ENCODE data around the gene PCDHGB7.

DNA sequence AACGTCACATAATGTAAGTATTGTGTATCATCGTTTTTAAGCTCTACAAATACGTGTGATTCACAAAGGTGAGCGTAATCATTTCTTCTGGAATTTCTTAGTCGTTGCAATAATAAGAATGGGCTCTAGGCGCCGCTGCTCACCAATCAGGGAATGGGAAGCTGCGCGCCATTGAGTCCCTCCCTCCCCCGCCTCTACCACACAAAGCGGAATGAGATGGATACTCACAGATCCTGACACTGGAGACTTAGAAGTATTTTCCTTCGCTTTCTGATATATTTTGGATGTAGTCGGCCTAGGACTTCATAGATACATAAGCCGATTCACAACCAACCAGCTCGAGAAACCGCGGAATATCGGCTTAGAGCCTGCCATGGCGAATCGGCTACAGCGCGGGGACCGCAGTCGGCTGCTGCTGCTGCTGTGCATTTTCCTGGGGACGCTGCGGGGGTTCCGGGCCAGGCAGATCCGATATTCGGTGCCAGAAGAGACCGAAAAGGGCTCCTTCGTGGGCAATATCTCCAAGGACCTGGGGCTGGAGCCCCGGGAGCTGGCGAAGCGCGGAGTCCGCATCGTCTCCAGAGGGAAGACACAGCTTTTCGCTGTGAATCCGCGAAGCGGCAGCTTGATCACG lies 3.5 kb downstream of the PCDHGB7 start, which contains the start of gene PCDHGA11:
- no peak for TF ChIP-seq TEAD4 (IDR thresholded peaks at IDR 0.05)
- no peak for TF ChIP-seq EP300 (IDR thresholded peaks at IDR 0.05; ENCODE audit: borderline replicate concordance)
- TF ChIP-seq FOXM1 (IDR thresholded peaks at IDR 0.05; ENCODE audit: borderline replicate concordance, low read depth), result no peak
- TF ChIP-seq, protein P1, sequence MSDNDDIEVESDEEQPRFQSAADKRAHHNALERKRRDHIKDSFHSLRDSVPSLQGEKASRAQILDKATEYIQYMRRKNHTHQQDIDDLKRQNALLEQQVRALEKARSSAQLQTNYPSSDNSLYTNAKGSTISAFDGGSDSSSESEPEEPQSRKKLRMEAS (IDR thresholded peaks at IDR 0.05), result no peak
- TF ChIP-seq USF1 (IDR thresholded peaks at IDR 0.05), result no peak
- no peak for TF ChIP-seq CEBPB (IDR thresholded peaks at IDR 0.05)

Data from Ishikawa (cell line).